SH-SY5Y (cell line): ENCODE data around the gene PYGM.

ENCODE experiments used
- GATA2 ChIP-seq: IDR thresholded peaks from 2 replicates; pipeline ENCODE4 v1.6.1; 2011; ENCODE audit warnings: mild to moderate bottlenecking, low read depth, low read length
- GATA3 ChIP-seq: IDR thresholded peaks from 2 replicates; pipeline ENCODE4 v1.6.1; 2011; ENCODE audit warnings: low read depth, mild to moderate bottlenecking, low read length, moderate library complexity

The PYGM gene

DNA sequence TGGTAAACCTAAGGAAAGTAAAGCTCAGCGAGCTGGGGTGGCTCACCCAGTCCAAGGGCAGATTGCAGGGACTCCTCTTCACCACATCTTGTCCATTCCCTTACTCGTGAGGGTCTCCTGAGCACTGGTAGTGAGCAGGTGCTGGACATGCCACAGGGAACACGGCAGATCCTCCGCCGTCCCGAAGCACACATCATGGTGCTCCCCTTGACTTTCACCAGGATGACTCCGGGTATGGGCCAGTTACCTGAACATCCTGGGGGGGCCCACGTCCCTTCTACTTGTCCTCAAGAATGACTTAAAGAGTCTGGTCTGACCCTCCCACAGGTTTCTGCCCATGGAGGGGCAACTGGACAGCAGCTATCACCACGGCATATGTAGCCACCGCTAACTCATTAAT, 26.5 kb upstream of the PYGM start:
- TF ChIP-seq GATA3, result no peak
- no peak for TF ChIP-seq GATA2

DNA sequence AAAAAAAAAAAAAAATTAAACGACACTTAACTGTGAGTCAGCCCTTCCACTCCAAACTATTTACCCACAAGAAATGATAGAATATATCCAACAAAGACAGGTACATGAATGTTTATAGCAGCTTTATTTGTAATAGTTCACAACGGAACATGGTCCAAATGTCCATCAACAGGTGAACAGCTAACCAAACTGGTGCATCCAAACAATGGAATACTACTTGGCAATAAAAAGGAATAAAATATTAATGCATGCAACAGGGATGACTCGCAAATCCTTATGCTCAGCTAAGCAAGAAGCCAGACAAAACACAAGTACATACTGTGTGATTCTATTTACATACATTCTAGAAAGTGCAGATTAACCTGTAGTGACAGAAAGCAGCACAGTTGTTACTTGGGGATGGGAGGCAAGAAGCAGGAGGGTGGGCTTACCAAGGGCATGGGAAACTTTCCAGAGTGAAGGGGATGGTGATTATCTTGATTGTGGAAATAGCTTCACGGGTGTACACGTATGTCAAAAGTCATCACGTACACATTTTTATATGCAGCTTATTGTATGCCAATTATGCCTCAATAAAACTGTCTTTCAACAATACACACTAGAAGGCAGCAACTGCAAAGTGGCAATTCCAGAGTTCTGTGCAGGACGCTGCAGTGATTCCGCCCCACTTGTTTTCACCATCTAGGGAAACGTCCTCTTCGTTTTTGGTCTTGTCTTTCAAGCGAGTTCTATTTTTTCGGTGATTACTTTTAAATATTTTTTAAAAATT, 25.2 kb upstream of the PYGM start:
- TF ChIP-seq GATA2 (no peak), GATA3 (no peak)

DNA sequence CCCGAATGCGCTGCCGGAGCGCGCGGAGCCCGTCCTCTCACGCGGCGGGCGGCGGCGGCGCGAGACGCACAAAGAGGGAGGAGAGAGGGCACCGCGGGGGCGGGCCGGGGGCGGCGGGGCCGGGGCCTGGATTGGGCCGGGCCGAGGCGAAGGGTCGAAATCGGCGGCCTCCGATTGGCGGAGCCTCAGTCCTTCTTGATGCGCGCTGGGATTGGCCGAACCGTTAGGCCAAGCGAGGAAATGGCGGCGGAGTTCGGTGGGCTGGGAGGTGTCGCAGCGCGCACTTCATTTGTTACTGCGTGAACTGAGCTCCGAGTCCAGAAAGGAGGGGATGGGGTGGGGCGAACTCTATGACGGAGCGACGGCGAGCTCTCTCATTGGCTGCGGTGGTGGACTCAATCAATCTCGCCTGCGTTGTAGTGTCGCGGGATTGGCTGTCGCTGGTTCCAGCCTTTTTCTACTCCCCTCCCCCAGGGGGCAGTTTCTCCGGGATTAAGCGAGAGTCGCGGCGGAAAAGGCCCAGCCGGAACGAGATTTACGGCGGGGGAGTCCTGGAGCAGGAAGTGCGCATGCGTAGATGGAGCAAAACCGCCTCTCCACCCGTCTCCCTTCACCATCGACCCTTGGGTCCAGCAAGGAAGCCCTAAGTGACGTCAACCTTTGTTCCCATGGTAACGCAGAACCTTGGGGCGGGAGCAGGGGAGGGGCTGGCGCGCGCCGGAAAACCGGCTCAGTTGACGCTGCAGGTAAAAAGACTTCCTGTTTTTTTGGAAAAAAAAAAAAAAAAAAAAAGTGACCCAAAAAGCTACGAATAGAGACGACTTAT, 18.9 kb upstream of the PYGM start, which contains the start of gene SF1:
SF1 (minus strand) TSS at position 70 of the 826 bp plus-strand sequence. CDS start 150 bp downstream, outside the sequence.
- TF ChIP-seq GATA3 (no peak), GATA2 (no peak)

DNA sequence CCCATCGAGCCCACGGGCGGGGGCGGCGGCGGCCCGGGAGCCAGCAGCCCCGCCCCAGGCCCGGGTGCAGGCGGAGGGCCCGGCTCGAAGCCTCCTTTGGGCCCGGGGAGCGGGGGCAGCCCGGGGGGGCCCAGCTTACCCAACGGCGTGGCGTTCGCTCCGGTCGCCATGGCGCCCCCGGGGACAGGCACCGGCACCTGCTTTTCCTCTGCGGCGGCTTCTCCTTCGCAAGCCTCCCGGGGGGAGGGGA, 18.4 kb upstream of the PYGM start:
- no peak for TF ChIP-seq GATA3
- TF ChIP-seq GATA2, result no peak

DNA sequence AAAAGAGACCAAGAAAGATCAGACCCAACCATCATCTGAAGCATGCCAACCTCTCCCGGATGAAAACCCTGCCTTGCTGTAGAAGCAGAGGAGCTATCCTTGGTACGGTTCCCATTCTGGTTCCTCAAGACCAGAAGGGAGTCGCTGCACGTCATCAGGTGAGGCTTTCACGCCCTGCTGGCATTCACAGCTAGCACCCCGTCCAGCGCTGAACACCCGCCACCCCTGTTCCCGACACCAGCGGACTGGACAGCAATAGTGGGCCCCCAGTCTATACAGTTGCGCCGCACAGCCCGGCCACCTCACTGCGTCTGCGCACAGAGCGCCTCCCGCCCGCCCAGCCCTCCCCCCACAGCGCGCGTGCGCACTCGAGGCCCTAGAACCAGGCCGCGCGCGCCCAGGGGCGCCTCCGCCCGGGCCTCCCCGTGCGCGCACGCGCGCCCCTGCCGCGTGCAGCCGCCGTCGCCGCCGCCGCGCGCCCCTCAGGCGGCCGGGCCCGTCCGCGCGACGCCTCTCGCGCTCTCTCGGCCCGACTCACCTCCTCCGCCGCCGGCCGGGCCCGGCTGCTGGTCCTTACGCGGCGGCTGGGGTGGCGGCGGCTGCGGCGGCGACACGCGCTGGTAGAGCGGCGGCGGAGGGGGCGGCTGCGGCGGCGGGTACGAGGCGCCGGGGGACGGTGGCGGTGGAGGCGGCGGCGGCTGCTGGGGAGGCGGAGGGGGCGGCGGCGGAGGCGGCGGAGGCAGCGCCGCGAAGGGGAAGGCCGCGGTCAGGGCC, 17.9 kb upstream of the PYGM start:
- TF ChIP-seq GATA3 (no peak), GATA2 (no peak)

DNA sequence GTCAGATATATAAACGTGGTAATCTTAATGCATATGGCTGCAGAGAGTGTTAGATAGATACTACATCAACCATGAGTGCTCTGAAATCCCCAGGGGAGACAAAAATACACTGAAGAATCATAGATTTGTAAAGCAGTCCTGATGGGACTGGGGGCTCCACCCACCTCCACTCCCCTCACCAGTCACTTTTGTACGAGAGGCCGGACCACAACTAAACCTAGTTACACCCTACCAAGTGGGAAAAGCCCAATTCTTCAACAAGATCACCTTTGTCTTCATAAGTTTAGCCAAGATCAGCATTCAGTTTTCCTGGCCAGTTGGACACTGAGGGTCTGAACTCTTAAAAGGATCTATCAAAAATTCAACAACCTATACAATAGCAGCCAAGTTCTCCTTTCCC, 17.1 kb upstream of the PYGM start:
- TF ChIP-seq GATA2 (no peak), GATA3 (no peak)

DNA sequence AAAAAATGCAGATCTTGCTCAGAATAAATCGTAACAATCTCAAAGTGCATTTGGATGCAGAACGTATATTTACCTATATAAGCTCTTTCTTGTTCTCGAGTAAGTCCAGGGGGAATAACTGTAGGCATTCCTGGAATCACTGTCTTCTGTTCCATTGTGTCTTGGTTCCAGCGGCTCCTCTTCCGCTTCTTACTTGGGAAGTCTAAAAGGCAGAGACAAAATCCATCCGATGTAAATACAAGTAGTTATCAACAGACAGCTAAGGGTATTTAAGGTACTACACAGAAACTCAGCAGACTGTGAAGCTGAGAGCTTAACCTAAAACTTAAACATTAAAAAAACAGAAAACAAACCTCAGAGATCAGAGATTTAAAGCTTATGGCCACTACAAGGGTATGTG, 16.7 kb upstream of the PYGM start:
- TF ChIP-seq GATA3 (no peak), GATA2 (no peak)

DNA sequence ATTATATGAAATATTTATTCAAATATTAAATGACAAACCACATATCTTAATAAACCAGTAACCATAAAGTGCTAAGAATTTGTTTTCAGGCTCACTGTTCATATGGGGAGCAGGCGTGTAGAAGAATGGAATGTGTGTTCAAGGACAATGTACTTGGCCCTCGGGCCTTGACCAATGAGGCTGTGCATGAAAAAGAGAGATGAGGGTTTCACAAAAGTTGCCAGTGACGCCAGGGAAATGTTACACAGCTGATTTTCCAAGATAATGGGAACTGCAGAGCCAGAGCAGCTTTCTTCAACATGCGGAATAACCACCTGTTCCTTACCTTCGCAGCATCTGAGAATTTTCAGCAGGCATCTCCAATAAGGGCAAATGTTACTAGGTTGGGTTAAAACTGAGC, 14.4 kb upstream of the PYGM start:
- no peak for TF ChIP-seq GATA2
- no peak for TF ChIP-seq GATA3

DNA sequence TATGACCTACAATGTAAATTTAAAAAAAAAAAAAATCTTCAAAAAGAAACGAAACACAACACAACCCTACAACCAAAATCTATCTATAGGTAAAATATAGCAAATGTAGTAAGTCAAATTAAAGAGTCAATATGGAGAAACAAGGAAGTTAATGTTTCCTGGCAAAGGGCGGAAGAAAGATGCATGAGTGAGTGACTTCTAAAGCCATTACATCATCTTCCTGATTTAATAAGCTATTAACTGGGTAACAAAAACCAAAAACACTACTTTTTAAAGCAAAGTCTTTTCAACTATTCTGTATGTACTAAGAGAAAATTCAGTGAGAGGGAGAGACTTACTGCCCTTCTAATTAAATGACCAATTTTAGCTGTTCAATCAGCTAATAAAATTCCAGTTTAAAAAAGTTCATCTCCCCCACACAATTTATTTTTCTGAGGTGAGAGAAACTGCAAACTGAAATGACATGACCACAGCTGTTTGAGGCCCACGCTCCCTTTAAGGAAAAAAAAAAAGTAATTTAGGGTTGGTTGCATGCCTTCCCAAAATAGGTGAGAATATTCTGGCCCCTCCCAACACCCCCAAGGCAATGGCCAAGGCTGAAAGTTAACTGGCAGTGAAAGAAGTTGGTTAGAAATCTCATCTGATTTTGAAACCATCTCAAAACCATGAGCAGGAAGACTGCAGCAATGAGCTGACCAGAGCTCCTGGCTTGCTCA, 12.7 kb upstream of the PYGM start:
- TF ChIP-seq GATA3, result no peak
- TF ChIP-seq GATA2, result no peak

DNA sequence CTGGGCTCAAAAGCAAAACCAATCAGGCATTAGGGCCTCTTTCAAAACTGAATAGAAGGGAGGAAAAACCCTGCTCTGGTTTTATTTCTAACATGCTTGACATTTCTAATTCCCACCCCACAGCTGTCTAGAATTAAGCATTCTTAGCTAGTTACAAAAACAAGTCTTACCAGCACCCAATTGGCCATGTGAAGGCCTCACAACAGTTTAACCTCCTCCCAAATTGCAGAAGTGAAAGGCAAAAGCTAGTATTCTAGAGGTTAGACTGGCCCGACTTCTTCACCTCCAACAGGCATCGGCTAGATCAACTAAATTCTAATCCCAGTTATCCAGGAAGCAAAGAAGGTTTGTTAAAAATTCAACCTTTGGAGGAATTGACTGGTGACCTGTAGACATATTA, 12.1 kb upstream of the PYGM start:
- TF ChIP-seq GATA3 (no peak), GATA2 (no peak)

DNA sequence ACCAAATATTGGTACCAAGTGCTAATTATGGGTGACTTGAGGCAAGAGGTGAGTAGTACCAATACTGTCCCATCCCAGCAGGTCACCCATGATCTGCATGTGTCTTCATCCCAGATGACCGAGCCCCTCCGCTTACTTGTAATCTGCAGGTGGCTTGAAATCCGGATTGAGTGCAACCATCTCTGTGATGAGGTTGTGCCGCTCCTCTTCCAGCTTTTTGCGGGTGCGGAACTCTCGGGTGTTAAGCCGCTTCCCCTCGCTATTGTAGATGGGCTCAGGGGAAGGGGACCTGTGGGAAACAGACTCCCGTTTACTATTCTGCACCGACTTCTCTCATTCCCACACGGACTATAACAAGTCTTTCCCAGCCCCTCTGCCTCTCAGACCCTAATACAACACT, 10.3 kb upstream of the PYGM start:
- TF ChIP-seq GATA3 (no peak), GATA2 (no peak)

DNA sequence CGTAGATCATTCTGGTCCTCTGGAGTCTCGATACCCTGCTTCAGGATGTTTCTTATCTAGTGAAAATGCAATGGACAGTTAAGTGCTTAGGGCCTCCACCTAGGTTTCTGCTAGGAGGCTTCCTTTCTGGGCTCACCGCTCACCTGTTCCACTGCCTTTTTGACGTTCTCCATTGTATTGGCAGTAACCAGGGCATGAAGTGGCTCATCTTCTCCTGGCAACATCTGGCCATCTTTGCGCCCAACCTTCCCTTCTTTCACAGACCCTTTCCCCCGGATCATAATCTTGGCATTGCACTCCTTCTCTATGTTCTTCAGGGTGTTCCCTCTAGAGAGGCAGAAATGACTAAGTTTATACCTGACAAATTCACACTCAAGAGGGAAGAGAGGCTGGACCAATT, 9.5 kb upstream of the PYGM start:
- no peak for TF ChIP-seq GATA2
- no peak for TF ChIP-seq GATA3

DNA sequence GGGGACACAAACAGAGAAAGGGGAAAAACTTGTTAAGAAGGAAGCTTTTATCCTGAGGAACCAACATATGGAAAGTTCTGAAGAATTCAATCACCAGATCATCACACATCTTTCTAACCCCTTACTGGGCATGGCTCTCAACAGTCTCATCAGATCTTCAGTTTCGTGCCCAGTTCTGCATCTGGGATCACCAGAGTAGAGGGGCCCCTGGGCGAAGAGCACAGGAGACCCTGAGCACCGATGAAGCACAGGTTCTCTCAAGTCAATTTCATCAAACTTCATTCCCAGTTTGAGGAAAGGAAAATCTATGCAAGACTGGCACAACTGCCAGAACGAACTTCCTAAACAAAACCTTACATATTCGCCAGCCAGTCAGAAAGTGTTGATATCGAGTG, 8.5 kb upstream of the PYGM start:
- TF ChIP-seq GATA2 (no peak), GATA3 (no peak)

DNA sequence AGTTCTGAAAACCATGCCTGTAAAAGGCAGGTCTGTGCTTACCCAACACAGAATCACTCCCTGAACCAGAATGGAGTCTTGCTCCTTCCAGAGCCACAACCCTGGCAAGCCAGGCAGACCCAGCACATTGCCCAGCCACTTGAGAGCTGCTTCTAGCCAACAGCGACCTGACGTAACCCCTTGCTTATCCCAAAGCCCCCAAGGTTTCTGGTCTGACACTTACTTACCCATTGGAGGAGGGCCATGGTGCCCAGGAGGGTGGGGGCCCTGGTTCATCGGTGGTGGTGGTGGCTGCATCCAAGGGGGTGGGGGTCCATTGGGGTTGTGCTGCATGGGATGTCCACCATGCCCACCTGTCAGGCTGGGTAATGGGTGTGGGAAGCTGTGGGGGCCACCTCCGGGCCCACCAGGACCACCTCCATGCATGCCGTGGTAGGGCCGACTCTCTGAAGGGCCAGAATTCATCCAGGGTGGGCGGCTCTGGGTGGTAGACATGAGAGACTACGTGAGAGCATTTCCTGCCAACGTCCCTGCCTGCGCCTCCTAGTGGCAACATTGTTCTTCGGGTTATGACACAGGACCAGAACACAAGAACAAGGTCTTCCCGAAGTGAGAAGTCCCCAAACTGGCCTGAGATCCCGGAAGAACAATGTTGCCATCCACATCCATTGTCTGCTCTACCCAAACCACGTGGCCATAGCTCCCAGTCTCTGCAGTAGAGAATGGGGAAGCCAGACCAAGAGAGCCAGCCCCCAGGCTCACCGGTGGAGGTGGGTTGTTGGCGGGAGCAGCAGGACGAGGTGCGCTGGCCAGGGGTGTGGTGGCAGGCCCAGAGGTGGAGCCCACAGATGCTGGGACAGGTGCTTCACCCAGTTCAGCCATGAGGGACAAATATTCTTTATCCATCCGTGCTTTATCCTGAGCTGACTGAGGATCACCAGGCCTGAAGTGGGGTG, 7.8 kb upstream of the PYGM start:
- no peak for TF ChIP-seq GATA2
- no peak for TF ChIP-seq GATA3
